IMR-90 (cell line): ENCODE results near the gene GPR179. TPM values are rescaled to one million over a fixed set of nuclear protein-coding genes. Genes with fewer than 3 reads are reported as not detected.

Experiments used
- ATAC-seq: fragments of 200-7000 bp; cut with Tn5 transposase; 2 replicates; pipeline ENCODE4 v1.9.1; 2020; ENCODE audit warnings: low read depth, mild to moderate bottlenecking, moderate library complexity
- BruUV-seq: library from RNA; stranded (reverse); fragments of 400-500 nt; replicated peaks from 2 replicates; lab custom pipeline; 2021; lab: Mats Ljungman, UMichigan
- CTCF ChIA-PET: fragments of 300-600 bp; formaldehyde crosslinking; extraction: SDS; loops from one replicate; lab custom pipeline; 2021; ENCODE audit warnings: antibody characterized with exemption; lab: Yijun Ruan, JAX
- POLR2A ChIA-PET: fragments of 300-600 bp; sonication (Branson Sonifier 250); formaldehyde crosslinking; loops from one replicate; lab custom pipeline; 2022; ENCODE audit warnings: antibody characterized with exemption; ENCODE audit not compliant: unreplicated experiment; lab: Charles Lee
- DNase-seq: peaks from one replicate; pipeline ENCODE4 v3.0.0; 2013
- H2AFZ ChIP-seq: replicated peaks from 2 replicates; pipeline ENCODE3; 2013; ENCODE audit warnings: low read length, mild to moderate bottlenecking; ENCODE audit not compliant: poor library complexity
- H2AK5ac ChIP-seq: 2 replicates; pipeline ENCODE4 v1.6.1; 2013; ENCODE audit warnings: low read depth, low read length, inconsistent platforms
- H2AK9ac ChIP-seq: replicated peaks from 2 replicates; pipeline ENCODE3; 2013; ENCODE audit warnings: mild to moderate bottlenecking, low read depth, low read length, moderate library complexity; ENCODE audit not compliant: poor library complexity
- H2BK120ac ChIP-seq: 2 replicates; pipeline ENCODE4 v1.6.1; 2013; ENCODE audit warnings: low read depth, low read length, inconsistent platforms
- H2BK15ac ChIP-seq: 3 replicates; pipeline ENCODE4 v1.6.1; 2013; ENCODE audit warnings: low read depth, low read length, inconsistent platforms
- H2BK20ac ChIP-seq: 2 replicates; pipeline ENCODE4 v1.6.1; 2013; ENCODE audit warnings: low read depth, mild to moderate bottlenecking, inconsistent platforms, low read length, moderate library complexity
- H2BK5ac ChIP-seq: 2 replicates; pipeline ENCODE4 v1.6.1; 2013; ENCODE audit warnings: mild to moderate bottlenecking, low read depth, low read length, inconsistent platforms; ENCODE audit not compliant: poor library complexity, severe bottlenecking
- H3K14ac ChIP-seq: replicated peaks from 2 replicates; pipeline ENCODE4 v1.6.1; 2013; ENCODE audit warnings: low read depth, low read length, inconsistent platforms
- H3K18ac ChIP-seq: 2 replicates; pipeline ENCODE4 v1.6.1; 2013; ENCODE audit warnings: low read depth, low read length, control low read depth
- H3K23ac ChIP-seq: 2 replicates; pipeline ENCODE4 v1.6.1; 2013; ENCODE audit warnings: low read depth, low read length, inconsistent platforms
- H3K27ac ChIP-seq: 2 replicates; pipeline ENCODE4 v1.5.1; 2013; ENCODE audit warnings: mild to moderate bottlenecking, control low read depth, low read length; ENCODE audit not compliant: insufficient read depth
- H3K27me3 ChIP-seq: 2 replicates; pipeline ENCODE4 v1.6.1; 2013; ENCODE audit warnings: low read length; ENCODE audit not compliant: control insufficient read depth, insufficient read depth
- H3K36me3 ChIP-seq: 2 replicates; pipeline ENCODE4 v1.6.1; 2013; ENCODE audit warnings: low read length, mixed read lengths; ENCODE audit not compliant: control insufficient read depth, insufficient read depth
- H3K4ac ChIP-seq: 2 replicates; pipeline ENCODE4 v1.6.1; 2013; ENCODE audit warnings: low read depth, low read length, inconsistent platforms
- H3K4me1 ChIP-seq: 2 replicates; pipeline ENCODE4 v1.6.1; 2013; ENCODE audit warnings: low read length, mixed read lengths; ENCODE audit not compliant: control insufficient read depth, insufficient read depth
- H3K4me2 ChIP-seq: 2 replicates; pipeline ENCODE4 v1.6.1; 2013; ENCODE audit warnings: low read depth, mild to moderate bottlenecking, control low read depth, low read length, moderate library complexity
- H3K4me3 ChIP-seq: 2 replicates; pipeline ENCODE4 v1.5.1; 2013; ENCODE audit warnings: low read depth, mild to moderate bottlenecking, control low read depth, low read length, moderate library complexity; ENCODE audit not compliant: insufficient read depth
- H3K56ac ChIP-seq: 2 replicates; pipeline ENCODE4 v1.6.1; 2013; ENCODE audit warnings: low read length, inconsistent platforms; ENCODE audit not compliant: insufficient read depth; ENCODE audit errors: extremely low read depth
- H3K79me1 ChIP-seq, 2 experiments: 2 replicates each; pipeline ENCODE4 v1.6.1; 2013; ENCODE audit warnings: low read length in 2 of 2, inconsistent platforms in 1 of 2, low read depth in 1 of 2
- H3K9ac ChIP-seq: 2 replicates; pipeline ENCODE4 v1.6.1; 2013; ENCODE audit warnings: low read depth, low read length, control low read depth
- H3K9me1 ChIP-seq: 2 replicates; pipeline ENCODE4 v1.6.1; 2013; ENCODE audit warnings: low read length, inconsistent platforms; ENCODE audit not compliant: insufficient read depth
- H3K9me3 ChIP-seq: 2 replicates; pipeline ENCODE4 v1.6.1; 2013; ENCODE audit warnings: low read length; ENCODE audit not compliant: control insufficient read depth, insufficient read depth
- H4K20me1 ChIP-seq: 2 replicates; pipeline ENCODE4 v1.6.1; 2013; ENCODE audit warnings: low read length, inconsistent platforms; ENCODE audit not compliant: insufficient read depth
- H4K5ac ChIP-seq: 2 replicates; pipeline ENCODE4 v1.6.1; 2013; ENCODE audit warnings: mild to moderate bottlenecking, low read depth, low read length, control low read depth
- H4K8ac ChIP-seq, 2 experiments: 2 replicates each; pipeline ENCODE4 v1.6.1; 2013; ENCODE audit warnings: low read depth in 2 of 2, low read length in 2 of 2, control low read depth in 1 of 2, inconsistent platforms in 1 of 2
- H4K91ac ChIP-seq: 2 replicates; pipeline ENCODE4 v1.6.1; 2013; ENCODE audit warnings: low read depth, low read length, inconsistent platforms; ENCODE audit not compliant: insufficient read depth
- BHLHE40 ChIP-seq: fragments of 150-350 bp; IDR thresholded peaks from 2 replicates; pipeline ENCODE4 v1.6.1; 2016; ENCODE audit warnings: mild to moderate bottlenecking, low read depth, low read length
- CEBPB ChIP-seq: IDR thresholded peaks from 2 replicates; pipeline ENCODE4 v1.6.1; 2012; ENCODE audit warnings: low read depth, low read length, improper control_type of control experiment
- CTCF ChIP-seq: conservative IDR thresholded peaks from 2 replicates; pipeline ENCODE4 v1.5.1; 2012; ENCODE audit warnings: mild to moderate bottlenecking, low read depth, low read length, improper control_type of control experiment
- ELK1 ChIP-seq: fragments of 150-350 bp; IDR thresholded peaks from 2 replicates; pipeline ENCODE4 v1.6.1; 2016; ENCODE audit warnings: low read depth, mild to moderate bottlenecking, low read length, moderate library complexity, borderline replicate concordance
- MAFK ChIP-seq: IDR thresholded peaks from 2 replicates; pipeline ENCODE4 v1.6.1; 2012; ENCODE audit warnings: low read depth, low read length, improper control_type of control experiment
- MAZ ChIP-seq: IDR thresholded peaks from 2 replicates; pipeline ENCODE4 v1.6.1; 2012; ENCODE audit warnings: low read depth, mild to moderate bottlenecking, low read length, improper control_type of control experiment, moderate library complexity, borderline replicate concordance
- MXI1 ChIP-seq: IDR thresholded peaks from 2 replicates; pipeline ENCODE4 v1.6.1; 2012; ENCODE audit warnings: low read depth, mild to moderate bottlenecking, low read length, moderate library complexity, borderline replicate concordance
- POLR2A ChIP-seq: IDR thresholded peaks from 2 replicates; pipeline ENCODE4 v1.6.1; 2012; ENCODE audit warnings: mild to moderate bottlenecking, low read depth, low read length
- RAD21 ChIP-seq: IDR thresholded peaks from 2 replicates; pipeline ENCODE4 v1.6.1; 2012; ENCODE audit warnings: low read length, improper control_type of control experiment
- RFX5 ChIP-seq: IDR thresholded peaks from 2 replicates; pipeline ENCODE4 v1.8.0; 2012; ENCODE audit warnings: low read depth, mild to moderate bottlenecking, low read length, moderate library complexity
- SMC3 ChIP-seq: fragments of 150-350 bp; IDR thresholded peaks from 2 replicates; pipeline ENCODE4 v1.6.1; 2016; ENCODE audit warnings: low read depth, mild to moderate bottlenecking, antibody characterized with exemption, low read length, moderate library complexity
- USF2 ChIP-seq: fragments of 150-350 bp; IDR thresholded peaks from 2 replicates; pipeline ENCODE4 v1.6.1; 2017; ENCODE audit warnings: mild to moderate bottlenecking, antibody characterized with exemption, low read length, low read depth
- WGBS, 2 experiments: methylation state at CpG; one replicate each; pipeline versions ENCODE4 v1.1.5 to v1.1.7; 2013; ENCODE audit warnings: missing lambda C conversion rate in 2 of 2; ENCODE audit not compliant: insufficient read length in 1 of 2; ENCODE audit errors: extremely low coverage in 2 of 2; 5-methylcytosine and 5-hydroxymethylcytosine counted together
- dilution Hi-C: fragments of 300-500 bp; cut with HindIII; formaldehyde crosslinking; loops from one replicate; pipeline ENCODE4 v1.14.3; 2018; ENCODE audit warnings: low sequenced_read_pairs; ENCODE audit not compliant: unreplicated experiment
- in situ Hi-C: fragments of 300-500 bp; cut with MboI; formaldehyde crosslinking; loops from 3 replicates; pipeline ENCODE4 v1.14.3; 2019; ENCODE audit warnings: low sequenced_read_pairs, inconsistent platforms, mixed read lengths
- intact Hi-C: fragments of 100-400 bp; cut with micrococcal nuclease; formaldehyde crosslinking; loops from 2 replicates; pipeline ENCODE4 v1.10.0; 2022
- polyA plus RNA-seq, 3 experiments: library from polyadenylated mRNA; depleted of rRNA; stranded (reverse); fragments of >200 nt; gene quantifications; 2 replicates each; pipeline ENCODE4 v1.2.3, GENCODE V29; 2012; ENCODE audit warnings: low replicate concordance in 1 of 3
- total RNA-seq: library from RNA; depleted of rRNA; stranded (reverse); fragments of >200 nt; gene quantifications from 2 replicates; pipeline ENCODE4 v1.2.3, GENCODE V29; 2012

GPR179 gene
- total and polyA plus RNA-seq, 2 of the 4 experiments (the other 2 are of a cell fraction): not detected

GRCh38 chr17:38361694-38362465, 18.1 kb upstream of the GPR179 start:
- CTCF ChIA-PET: no interaction called here
- Histone ChIP-seq H3K4me3 (no peak overlapping the region), H3K79me1 (peaks cover 26 to 50% of the 10 kb centered on the region in 2 experiments), H3K27me3 (no peaks in the 10 kb centered on the region), H4K8ac (no peak overlapping the region), H3K9ac (no peak overlapping the region), H3K18ac (no peak overlapping the region), H2AK9ac (no peak overlapping the region), H4K20me1 (peaks cover 36% of the 10 kb centered on the region), H2BK15ac (no peak overlapping the region), H2AFZ (no peak overlapping the region), H4K5ac (no peak overlapping the region), H2BK5ac (no peak overlapping the region), H3K9me3 (no peaks in the 10 kb centered on the region), H2BK120ac (no peak overlapping the region), H3K9me1 (peaks cover 6% of the 10 kb centered on the region), H3K56ac (no peak overlapping the region), H3K14ac (no peak overlapping the region), H2BK20ac (no peak overlapping the region), H3K4ac (no peak overlapping the region), H2AK5ac (no peak overlapping the region), H3K27ac (no peak overlapping the region), H3K4me2 (no peak overlapping the region), H3K36me3 (peaks cover 12% of the 10 kb centered on the region), H3K4me1 (peaks cover 4% of the 10 kb centered on the region), H3K23ac (no peak overlapping the region), H4K91ac (no peak overlapping the region)
- DNase-seq: no peak
- ATAC-seq: no peak; the same call in 1 of the 2 replicates
- WGBS, 2 experiments: no CpG with 5 or more reads among the region's 5 CpGs
- in situ Hi-C loops: loop anchor here (25.0 kb wide), 1 partner anchor 125 kb away; no protein-coding TSS in a partner anchor
- intact Hi-C loops: no loop called here
- TF ChIP-seq USF2 (no peak), RAD21 (no peak), ELK1 (no peak), MAFK (no peak), BHLHE40 (no peak), MAZ (no peak), RFX5 (no peak), MXI1 (no peak), CTCF (no peak), CEBPB (no peak), POLR2A (no peak), SMC3 (no peak)
- POLR2A ChIA-PET: no interaction called here
- dilution Hi-C loops: no loop called here
- BruUV-seq: no TSS peak
